Tibial nerve (tissue), 4 donors: Measurements from ENCODE around the gene IQGAP2. TPM values are rescaled to one million over a fixed set of nuclear protein-coding genes. Genes with fewer than 3 reads are reported as not detected.

ENCODE experiments used
- DNase-seq, 2 donors: peaks; one replicate each; pipeline ENCODE4 v3.0.0-alpha.2; 2019; ENCODE audit warnings: low spot score in 2 of 2
- H3K27ac ChIP-seq, 4 donors: fragments of 200-600 bp; sonication (generic) in 3 of 4; one replicate each; pipeline ENCODE4 v1.5.1; 2017 to 2019; ENCODE audit warnings: mild to moderate bottlenecking in 1 of 4
- H3K27me3 ChIP-seq, 2 donors: fragments of 200-600 bp; sonication (generic) in 1 of 2; one replicate each; pipeline versions ENCODE4 v1.5.1 to v1.6.0; 2017 to 2019
- H3K36me3 ChIP-seq, 3 donors: fragments of 200-600 bp; sonication (generic); one replicate each; pipeline ENCODE4 v1.5.1; 2018 to 2019
- H3K4me1 ChIP-seq, 4 donors: fragments of 200-600 bp; sonication (generic) in 3 of 4; one replicate each; pipeline ENCODE4 v1.5.1; 2017 to 2019
- H3K4me3 ChIP-seq, 4 donors: fragments of 200-600 bp; sonication (generic) in 3 of 4; one replicate each; pipeline ENCODE4 v1.5.1; 2017 to 2019; ENCODE audit warnings: mild to moderate bottlenecking in 1 of 4, moderate library complexity in 1 of 4
- H3K9me3 ChIP-seq, 4 donors: fragments of 200-600 bp; sonication (generic) in 3 of 4; one replicate each; pipeline ENCODE4 v1.5.1; 2017 to 2019
- CTCF ChIP-seq, 5 experiments: fragments of 200-600 bp in 3 of 5; fragments of 450-650 bp in 2 of 5; sonication (generic) in 3 of 5; IDR thresholded peaks; one replicate each; pipeline ENCODE4 v1.5.1; 2016 to 2019; ENCODE audit warnings: antibody characterized with exemption in 5 of 5, mild to moderate bottlenecking in 3 of 5, moderate library complexity in 2 of 5
- EP300 ChIP-seq, 2 donors: sonication (generic); formaldehyde crosslinking; IDR thresholded peaks; one replicate each; pipeline ENCODE4 v1.6.1; 2017; ENCODE audit warnings: antibody characterized with exemption in 2 of 2, mild to moderate bottlenecking in 1 of 2
- POLR2A ChIP-seq, 2 donors: fragments of 450-650 bp; IDR thresholded peaks; one replicate each; pipeline ENCODE4 v1.6.1; 2017; ENCODE audit warnings: antibody characterized with exemption in 2 of 2, mild to moderate bottlenecking in 2 of 2, moderate library complexity in 2 of 2
- WGBS, 2 donors: methylation state at CpG; one replicate each; pipeline ENCODE4 v1.1.5; 2018; 5-methylcytosine and 5-hydroxymethylcytosine counted together
- total RNA-seq, 4 donors: library from RNA; depleted of rRNA; stranded (reverse); fragments of >200 nt; gene quantifications; one replicate each; pipeline ENCODE4 v1.1.0, GENCODE V29; 2016

The IQGAP2 gene
- total RNA-seq, 4 donors from 2014 or later = 42.8 to 58.2 (median 52.3) TPM

- peaks cover 0 to 30% (median 4%) of the 10 kb centered on the region in 4 donors for H3K4me1 ChIP-seq
- no peaks in the 10 kb centered on the region for H3K27me3 ChIP-seq
- H3K27ac ChIP-seq = no peak overlapping the region
- no peak for TF ChIP-seq POLR2A (IDR thresholded peaks at IDR 0.05)
- TF ChIP-seq EP300 (IDR thresholded peaks at IDR 0.05) = no peak
- TF ChIP-seq CTCF (IDR thresholded peaks at IDR 0.05) = no peak
- no peak overlapping the region for H3K4me3 ChIP-seq
- no peaks in the 10 kb centered on the region for H3K36me3 ChIP-seq
- H3K9me3 ChIP-seq = no peaks in the 10 kb centered on the region
- no peak for DNase-seq
- 93 to 94% methylated on average over 3 of the region's 3 CpGs for WGBS, 2 donors
Measured at GRCh38 chr5:76475385-76475784, 72.3 kb downstream of the IQGAP2 start.

GRCh38 chr5:76475936-76476335 lies 72.9 kb downstream of the IQGAP2 start:
- peak overlapping the region in 1 of 4 donors; percentile 34 for H3K27ac ChIP-seq
- H3K4me3 ChIP-seq = no peak overlapping the region
- H3K9me3 ChIP-seq = no peaks in the 10 kb centered on the region
- peaks cover 0 to 31% (median 4%) of the 10 kb centered on the region in 4 donors for H3K4me1 ChIP-seq
- DNase-seq = no peak
- H3K36me3 ChIP-seq = no peaks in the 10 kb centered on the region
- WGBS, 2 donors = 88 to 91% methylated on average over 2 of the region's 2 CpGs
- H3K27me3 ChIP-seq = no peaks in the 10 kb centered on the region
- no peak for TF ChIP-seq CTCF (IDR thresholded peaks at IDR 0.05)
- no peak for TF ChIP-seq EP300 (IDR thresholded peaks at IDR 0.05)
- TF ChIP-seq POLR2A (IDR thresholded peaks at IDR 0.05) = no peak

DNA sequence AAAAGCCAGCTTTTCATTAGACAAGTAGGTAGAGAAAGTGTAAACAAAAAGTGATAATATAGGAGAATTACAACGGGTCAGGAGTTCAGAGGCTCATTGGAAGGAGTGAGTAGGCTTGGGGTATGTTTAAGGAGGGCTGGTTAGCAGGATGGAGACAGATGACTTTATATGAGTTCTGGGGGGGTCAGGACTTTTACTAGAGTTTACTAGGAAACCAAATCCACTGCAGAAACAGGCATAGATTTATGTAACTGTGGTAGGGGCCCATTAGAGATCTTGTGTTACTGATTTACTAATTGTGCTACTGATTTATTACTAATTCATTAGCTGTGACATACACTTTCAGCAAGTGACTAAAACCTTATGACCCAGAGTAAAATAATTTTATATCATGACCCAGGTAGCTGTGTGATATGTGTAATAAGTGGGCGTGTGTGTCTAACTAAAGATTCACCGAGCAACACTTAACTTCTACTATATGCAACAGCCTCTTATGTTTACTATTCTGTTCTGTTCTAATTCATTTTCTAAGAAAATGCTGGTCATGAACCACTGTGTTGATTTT lies 73.5 kb downstream of the IQGAP2 start:
- H3K27me3 ChIP-seq = no peaks in the 10 kb centered on the region
- WGBS, 2 donors = 70% methylated on average over 3 of the region's 3 CpGs
- H3K36me3 ChIP-seq = no peaks in the 10 kb centered on the region
- H3K4me1 ChIP-seq = peaks cover 0 to 25% (median 4%) of the 10 kb centered on the region in 4 donors
- no peak for TF ChIP-seq CTCF (IDR thresholded peaks at IDR 0.05)
- TF ChIP-seq EP300 (IDR thresholded peaks at IDR 0.05) = no peak
- no peak for TF ChIP-seq POLR2A (IDR thresholded peaks at IDR 0.05)
- no peaks in the 10 kb centered on the region for H3K9me3 ChIP-seq
- DNase-seq = no peak
- H3K4me3 ChIP-seq = no peak overlapping the region
- H3K27ac ChIP-seq = peak overlapping the region in 1 of 4 donors; percentile 34

- TF ChIP-seq CTCF (IDR thresholded peaks at IDR 0.05) = no peak
- no peak for TF ChIP-seq POLR2A (IDR thresholded peaks at IDR 0.05)
- no peak for TF ChIP-seq EP300 (IDR thresholded peaks at IDR 0.05)
- Histone ChIP-seq H3K36me3 (no peaks in the 10 kb centered on the region), H3K27ac (no peak overlapping the region), H3K27me3 (no peaks in the 10 kb centered on the region), H3K4me3 (no peak overlapping the region), H3K4me1 (peaks cover 0 to 20% (median 4%) of the 10 kb centered on the region in 4 donors), H3K9me3 (no peaks in the 10 kb centered on the region)
- no peak for DNase-seq
- WGBS, 2 donors = 91 to 96% methylated on average over 2 of the region's 2 CpGs
Measured at GRCh38 chr5:76477061-76477460, 74.0 kb downstream of the IQGAP2 start.

DNA sequence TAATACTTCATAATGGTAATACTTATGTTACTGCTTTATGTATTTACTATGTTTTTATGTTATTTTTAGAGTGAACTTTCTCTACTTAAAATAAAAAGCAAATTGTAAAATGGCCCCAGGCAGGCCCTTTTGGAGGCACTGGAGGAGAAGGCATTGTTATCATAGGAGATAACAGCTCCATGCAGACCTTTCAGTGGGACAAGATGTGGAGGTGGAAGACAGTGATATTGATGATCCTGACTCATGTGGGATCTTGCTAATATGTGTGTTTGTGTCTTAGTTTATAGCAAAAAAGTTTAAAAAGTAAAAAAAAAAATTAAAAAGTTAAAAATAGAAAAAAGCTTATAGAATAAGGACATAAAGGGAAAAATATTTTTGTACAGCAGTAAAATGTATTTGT lies 74.5 kb downstream of the IQGAP2 start:
- Histone ChIP-seq H3K27me3 (no peaks in the 10 kb centered on the region), H3K4me3 (no peak overlapping the region), H3K4me1 (peaks cover 0 to 16% (median 4%) of the 10 kb centered on the region in 4 donors), H3K9me3 (no peaks in the 10 kb centered on the region), H3K36me3 (no peaks in the 10 kb centered on the region), H3K27ac (no peak overlapping the region)
- TF ChIP-seq EP300 (IDR thresholded peaks at IDR 0.05) (no peak), CTCF (IDR thresholded peaks at IDR 0.05) (no peak), POLR2A (IDR thresholded peaks at IDR 0.05) (no peak)
- DNase-seq = no peak
